HG03575 (cell line): Measurements from ENCODE around the gene TBC1D12.
A peak's percentile ranks its signal among the peaks of the same experiment; 100 is the strongest.
"Not testable (repeated sequence)": the region's sequence is repeated elsewhere in the genome, so short reads cannot be mapped to it uniquely, and the experiment has no call there.

Experiments
- ATAC-seq: cut with Tn5 transposase; IDR thresholded peaks from one replicate; pipeline ENCODE4 v1.9.1; 2021; ENCODE audit not compliant: unreplicated experiment, insufficient number of reproducible peaks, low FRiP score; ENCODE audit errors: extremely low read depth

The TBC1D12 gene

DNA sequence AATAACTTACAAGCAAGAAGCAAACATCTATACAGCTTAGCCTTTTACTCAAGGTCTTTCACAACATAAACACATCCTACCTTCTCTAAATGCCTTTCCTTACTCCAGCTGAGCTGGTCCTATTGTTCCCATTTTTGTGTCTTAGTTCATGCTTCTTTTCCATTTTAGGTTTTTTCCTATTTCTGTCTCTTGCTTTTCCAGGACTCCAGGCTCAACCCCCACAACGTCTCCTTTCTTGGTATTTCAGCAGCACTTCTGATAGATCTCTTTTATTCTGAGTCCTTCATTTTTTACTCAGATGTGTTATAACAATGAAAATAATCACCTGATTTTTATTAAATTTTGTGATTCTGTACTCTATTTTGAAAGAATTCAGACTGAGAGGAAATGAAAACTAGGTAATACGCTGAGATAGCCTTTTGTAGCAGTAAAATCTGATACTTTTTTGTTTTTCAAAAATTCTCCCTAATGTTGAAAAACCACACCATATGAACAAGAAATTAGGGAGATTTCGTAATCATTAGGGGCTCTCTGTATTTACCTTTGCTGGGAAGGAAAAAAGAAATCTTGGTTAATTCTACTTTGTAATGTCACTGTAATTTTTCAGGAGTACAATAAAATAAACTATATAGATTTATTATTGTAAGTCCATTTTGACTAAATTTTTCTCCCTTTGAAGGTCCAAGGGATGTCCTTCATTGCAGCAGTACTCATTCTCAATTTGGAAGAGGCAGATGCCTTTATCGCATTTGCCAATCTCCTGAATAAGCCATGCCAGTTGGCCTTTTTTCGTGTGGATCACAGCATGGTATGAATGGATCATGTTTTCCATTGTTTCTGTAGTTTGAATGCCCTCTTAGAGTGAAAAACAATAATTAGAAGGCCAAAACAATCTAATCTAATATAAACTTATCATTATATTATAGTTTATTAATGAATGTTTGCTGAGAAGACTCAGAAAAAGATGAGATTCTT, 119.2 kb downstream of the TBC1D12 start:
- no peak for ATAC-seq

DNA sequence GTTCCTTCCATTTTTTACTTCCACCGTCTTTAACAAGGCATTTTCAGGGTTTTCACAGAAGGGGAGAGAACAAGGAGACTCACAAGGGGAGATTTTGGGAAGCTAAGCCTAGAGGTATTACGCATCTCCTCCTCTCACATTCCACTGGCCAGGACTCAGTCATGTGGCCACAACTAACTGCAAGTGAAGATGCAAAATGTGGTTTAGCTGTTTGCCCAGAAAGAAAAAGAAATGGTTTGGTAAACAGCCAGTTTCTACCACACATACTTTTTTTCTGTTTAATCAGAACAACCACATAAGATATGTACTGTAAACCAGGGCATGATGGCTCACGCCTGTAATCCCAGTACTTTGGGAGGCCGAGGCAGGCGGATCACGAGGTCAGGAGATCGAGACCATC, 121.8 kb downstream of the TBC1D12 start:
- ATAC-seq, result no peak

DNA sequence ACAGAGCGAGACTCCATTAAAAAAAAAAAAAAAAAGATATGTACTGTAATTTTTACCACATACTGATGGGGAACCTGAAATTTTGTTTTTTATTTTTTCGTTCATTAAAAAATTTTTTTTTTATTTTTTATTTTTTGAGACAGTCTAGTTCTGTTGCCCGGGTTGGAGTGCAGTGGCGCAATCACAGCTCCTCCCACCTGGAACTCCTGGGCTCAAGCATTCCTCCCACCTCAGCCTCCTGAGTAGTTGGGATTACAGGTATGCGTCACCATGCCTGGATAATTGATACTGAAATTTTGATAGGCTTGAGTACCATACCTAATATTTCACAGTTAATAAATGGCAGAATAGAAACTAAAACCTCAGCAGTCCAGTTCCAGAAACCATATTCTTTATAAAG, 122.4 kb downstream of the TBC1D12 start:
- ATAC-seq, result no peak

DNA sequence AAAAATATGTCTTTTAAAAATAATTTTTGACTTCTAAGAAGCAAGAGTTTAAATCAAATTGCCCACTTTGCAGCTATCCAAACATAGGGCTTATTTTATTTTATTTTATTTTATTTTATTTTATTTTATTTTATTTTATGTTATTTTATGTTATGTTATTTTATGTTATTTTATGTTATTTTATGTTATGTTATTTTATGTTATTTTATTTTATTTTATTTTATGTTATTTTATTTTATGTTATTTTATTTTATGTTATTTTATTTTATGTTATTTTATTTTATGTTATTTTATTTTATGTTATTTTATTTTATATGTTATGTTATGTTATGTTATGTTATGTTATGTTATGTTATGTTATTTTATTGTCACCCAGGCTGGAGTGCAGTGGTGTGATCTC, 129.2 kb downstream of the TBC1D12 start:
- not testable (repeated sequence) for ATAC-seq

DNA sequence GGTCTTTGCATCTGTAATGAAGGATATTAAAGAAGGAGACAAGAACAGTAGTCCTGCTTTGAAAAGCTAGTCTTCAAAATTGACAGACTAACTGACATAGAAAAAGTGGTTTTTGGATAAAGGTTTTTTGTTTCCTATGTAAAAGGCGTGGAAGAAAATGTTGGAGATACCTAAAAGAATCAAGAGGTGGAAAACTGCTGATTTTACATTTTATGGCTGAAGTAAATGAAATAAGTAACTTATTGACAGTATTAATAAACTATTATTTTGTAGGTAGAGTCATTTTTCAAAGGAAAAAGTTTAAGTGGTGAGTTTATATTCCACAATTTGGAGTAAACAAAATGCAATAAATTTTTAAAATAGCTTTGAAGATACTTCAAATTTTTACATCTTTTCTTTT, 130.7 kb downstream of the TBC1D12 start:
- no peak for ATAC-seq

DNA sequence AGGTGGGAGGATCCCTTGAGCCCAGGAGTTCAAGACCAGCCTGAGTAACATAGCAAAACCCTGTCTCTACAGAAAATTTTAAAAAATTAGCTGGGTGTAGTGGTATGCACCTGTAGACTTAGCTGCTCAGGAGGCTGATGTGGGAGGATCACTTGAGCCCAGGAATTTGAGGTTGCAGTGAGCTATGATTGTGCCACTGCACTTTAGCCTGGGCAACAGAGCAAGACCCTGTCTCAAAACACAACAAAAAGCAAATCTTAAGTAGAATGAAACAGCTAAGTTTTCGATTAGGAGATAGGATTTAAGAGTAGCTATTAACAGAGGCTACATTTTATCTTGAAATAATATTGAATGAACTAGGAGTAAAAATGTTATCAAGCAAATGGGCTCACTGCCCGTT, 139.9 kb downstream of the TBC1D12 start:
- not testable (repeated sequence) for ATAC-seq

DNA sequence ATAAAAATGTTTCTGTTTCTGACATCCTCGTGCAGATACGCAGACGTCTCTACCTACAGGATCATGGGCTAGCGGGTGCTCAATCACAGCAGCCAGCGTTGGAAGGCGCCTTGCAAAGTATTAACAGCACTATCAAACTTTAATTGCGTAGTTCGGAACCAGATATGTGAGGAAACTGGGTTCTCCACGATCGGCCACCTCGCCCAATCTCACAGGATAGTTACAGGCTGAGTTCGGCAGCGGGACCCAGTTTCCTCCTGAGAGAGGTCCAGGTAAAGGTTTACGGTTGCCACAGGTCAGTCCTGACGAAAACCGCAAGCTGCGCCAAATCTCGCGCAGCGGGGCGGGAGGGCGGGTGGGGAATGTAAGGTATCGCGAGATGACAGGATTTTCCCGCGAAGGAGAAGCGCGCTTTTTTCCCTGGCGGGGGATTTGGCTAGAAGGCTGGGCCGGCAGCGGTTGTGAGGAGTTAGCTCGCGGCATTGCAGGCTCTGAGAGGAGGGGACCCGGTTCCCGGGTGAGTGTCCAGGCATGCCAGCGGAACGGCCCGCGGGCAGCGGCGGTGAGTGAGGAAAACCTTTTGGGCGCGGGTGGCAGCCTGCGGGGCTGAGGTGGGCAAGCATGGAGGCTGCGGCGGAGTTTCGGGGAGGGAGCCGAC, 143.2 kb downstream of the TBC1D12 start, which contains the start of gene HELLS:
HELLS (plus strand) TSS at position 398 of the 658 bp plus-strand sequence; CDS start at position 532, 134 bp downstream.
- ATAC-seq, result peak; percentile 38

DNA sequence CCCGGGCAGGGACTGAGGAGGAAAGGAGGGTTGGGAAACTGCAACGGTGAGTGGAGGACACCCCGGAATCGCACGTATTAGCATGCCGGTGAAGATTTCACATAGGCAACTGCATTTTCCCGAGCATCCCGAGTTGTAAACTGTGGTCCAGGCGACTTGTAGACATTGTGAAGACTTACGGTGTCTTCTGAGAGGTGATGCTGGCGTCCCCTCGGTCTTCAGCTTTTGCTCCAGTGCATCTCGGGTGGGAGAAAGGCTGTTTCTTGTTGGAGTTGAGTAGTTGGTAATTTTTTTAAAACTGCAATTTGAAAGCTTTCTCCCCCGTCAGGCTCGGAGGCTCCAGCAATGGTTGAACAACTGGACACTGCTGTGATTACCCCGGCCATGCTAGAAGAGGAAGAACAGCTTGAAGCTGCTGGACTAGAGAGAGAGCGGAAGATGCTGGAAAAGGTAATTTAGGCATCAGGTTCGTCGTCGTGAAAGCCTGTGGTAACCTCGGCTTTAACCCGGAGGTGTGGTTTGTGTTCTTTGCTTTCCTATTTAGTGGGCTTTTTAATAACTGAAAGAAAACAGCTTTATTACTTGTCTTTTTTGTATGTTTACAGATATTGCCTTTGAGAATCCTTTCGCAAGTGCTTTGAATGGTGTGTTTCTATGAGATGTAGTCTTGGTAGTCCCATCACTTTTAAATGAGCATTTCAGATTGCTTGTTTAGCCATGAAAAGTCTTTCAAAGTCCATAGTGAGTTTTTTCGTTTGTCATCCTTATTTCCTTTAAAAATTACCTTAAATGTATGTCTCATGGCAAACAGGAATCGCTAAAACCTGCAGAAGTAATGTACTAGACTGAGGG, 143.9 kb downstream of the TBC1D12 start:
- no peak for ATAC-seq

DNA sequence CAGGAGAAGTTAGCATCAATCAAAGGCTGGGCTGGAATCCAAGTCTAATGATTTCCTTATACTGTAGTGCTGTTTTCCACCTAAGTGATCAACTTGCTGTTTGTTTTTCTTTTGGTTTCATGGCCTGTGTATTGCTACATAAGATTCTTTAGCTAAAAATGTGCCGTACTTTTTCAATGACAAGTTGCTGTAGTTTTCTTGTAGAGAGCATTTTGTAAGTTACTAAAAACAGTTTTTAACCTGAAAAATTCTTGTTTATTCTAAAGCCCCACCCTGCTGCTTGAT, 144.5 kb downstream of the TBC1D12 start:
- ATAC-seq, result no peak

DNA sequence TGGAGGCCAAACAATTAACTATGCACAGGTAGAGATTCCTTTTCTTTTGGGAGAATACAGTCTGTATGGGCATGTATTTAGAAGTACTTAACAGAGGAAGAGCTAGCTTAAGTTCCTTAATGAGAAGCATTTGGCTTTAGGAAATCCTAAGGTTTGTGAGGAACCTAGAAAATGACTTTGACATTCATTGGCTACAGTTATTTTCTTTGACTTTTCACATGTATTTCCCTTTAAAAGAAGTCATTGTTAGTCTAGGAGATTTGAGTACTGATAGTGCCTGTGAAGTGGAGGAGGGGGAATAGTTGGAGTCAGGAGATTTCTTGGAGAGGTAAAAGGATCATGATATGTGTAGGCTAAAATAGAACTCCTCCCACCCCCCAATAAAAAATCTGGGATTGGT, 146.9 kb downstream of the TBC1D12 start:
- ATAC-seq, result no peak

DNA sequence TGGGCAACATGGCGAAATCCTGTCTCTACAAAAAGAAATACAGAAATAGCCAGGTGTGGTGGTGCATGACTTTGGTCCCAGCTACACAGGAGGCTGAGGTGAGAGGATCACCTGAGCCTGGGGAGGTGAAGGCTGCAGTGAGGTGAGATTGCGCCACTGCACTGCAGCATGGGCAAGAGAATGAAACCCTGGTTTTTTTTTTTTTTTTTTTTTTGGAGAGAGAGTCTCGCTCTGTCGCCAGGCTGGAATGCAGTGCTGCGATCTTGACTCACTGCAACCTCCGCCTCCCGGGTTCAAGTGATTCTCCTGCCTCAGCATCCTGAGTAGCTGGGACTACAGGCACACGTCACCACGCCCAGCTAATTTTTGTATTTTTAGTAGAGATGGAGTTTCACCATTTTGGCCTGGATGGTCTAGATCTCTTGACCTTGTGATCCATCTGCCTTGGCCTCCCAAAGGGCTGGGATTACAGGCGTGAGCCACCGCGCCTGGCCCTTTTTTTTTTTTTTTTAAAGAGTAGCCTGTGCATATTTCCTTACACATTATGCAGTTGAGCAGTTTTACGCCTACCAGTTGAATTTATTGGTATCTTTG, 165.5 kb downstream of the TBC1D12 start:
- not testable (repeated sequence) for ATAC-seq

DNA sequence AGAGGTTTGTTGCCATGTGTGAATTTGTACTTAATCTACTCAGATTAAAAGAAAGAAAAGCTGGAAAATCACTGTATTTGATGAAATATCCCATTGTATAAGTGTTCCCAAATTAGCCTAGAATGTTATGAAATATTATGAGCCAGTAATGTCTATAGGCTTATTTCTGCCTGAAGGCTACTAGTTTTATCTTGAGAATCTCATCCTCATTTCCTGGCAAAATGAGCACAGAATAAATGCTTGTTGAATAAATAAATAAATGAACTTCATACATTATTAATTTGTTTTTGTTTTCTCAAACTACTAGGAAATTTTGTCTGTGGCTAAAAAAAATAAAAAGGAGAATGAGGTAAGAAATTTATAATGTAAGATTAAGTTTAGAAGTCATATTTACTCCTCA, 168.7 kb downstream of the TBC1D12 start:
- ATAC-seq, result no peak

DNA sequence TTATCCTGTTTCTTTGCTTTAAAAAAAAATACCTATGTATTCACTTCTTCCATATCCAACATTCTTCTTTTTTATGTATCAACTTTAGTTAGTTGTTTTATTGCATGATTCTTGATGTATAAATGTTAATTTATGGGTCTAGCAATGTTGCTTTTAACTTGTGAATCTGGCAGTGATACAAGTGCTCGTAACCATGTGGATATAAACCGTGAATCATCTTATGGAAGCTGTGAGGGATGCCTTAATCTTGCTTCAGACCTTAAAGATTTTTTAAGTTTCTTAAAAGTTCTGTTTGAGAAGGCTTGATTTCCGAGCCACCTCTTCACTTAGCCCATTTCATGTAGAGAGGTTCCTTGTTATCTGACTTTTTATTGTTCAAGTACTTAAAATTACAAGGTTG, 169.2 kb downstream of the TBC1D12 start:
- ATAC-seq, result no peak

DNA sequence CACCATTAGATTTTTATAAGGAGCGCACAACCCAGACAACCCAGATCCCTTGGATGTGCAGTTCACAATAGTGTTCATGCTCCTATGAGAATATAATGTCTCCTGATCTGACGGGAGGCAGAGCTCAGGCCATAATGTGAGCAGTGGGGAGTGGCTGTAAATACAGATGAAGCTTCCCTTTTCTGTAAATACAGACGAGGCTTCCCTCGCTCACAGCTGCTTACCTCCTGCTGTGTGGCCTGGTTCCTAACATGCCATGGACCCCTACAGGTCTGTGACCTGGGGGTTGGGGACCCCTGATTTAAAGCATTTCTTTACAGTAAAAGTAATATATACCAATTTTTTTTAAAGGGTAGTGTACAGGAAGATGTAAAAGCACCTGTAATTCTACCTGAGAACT, 176.4 kb downstream of the TBC1D12 start:
- no peak for ATAC-seq

DNA sequence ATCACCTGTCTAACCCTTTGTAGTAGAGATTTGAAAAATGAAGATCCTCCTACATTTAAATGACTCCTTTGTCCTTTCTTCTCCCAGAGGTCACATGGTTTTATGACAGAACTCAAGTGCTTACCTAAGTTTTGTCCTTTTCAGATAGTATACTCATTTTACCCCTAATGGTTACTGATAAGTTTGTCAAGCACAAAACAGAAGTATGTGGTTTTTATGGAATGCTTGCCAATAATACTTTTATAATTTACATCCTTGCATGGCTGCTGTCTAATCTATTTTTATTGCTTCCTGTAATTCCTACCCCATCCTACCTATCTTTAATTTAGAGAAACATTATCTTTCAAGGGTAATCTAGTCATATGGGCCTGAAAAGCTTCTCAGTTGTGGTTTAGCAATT, 180.8 kb downstream of the TBC1D12 start:
- no peak for ATAC-seq
